Stimulated activated CD8-positive, alpha-beta memory T cell treated with anti-CD3 and anti-CD28 coated beads, Interleukin-2, amount 100 ng/mL, for 1 hour (primary cell): ENCODE measurements around the gene LRRC70.
"Not testable (repeated sequence)": the region's sequence is repeated elsewhere in the genome, so short reads cannot be mapped to it uniquely, and the experiment has no call there.

Experiments
- DNase-seq, 2 donors: peaks; one replicate each; pipeline ENCODE4 v3.0.0-alpha.2; 2020; ENCODE audit warnings: low read depth in 2 of 2

Gene LRRC70, protein sequence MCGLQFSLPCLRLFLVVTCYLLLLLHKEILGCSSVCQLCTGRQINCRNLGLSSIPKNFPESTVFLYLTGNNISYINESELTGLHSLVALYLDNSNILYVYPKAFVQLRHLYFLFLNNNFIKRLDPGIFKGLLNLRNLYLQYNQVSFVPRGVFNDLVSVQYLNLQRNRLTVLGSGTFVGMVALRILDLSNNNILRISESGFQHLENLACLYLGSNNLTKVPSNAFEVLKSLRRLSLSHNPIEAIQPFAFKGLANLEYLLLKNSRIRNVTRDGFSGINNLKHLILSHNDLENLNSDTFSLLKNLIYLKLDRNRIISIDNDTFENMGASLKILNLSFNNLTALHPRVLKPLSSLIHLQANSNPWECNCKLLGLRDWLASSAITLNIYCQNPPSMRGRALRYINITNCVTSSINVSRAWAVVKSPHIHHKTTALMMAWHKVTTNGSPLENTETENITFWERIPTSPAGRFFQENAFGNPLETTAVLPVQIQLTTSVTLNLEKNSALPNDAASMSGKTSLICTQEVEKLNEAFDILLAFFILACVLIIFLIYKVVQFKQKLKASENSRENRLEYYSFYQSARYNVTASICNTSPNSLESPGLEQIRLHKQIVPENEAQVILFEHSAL

DNA sequence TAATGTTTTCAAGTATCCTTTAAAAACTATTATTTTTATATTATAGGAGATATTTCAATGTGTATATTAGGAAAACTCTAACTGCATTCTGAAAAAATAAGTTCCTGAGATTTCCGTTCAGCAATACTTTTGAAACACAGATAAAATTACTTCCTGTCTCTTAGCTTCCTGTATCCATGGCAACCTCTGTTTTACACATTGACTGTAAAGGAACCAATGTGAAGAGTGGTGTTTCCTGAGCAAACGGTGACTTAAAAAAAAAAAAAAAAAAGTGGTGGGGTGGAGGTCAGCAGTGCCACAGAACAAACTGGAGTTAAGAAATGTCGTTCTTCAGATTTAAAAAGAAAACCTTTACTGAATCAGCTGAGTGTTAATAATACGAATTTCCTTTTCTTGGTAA lies at the start of gene LRRC70:
Gene LRRC70, plus strand, starts transcription at position 280 of the 400 bp plus-strand sequence. CDS start 620 bp downstream, outside the sequence.
- no peak for DNase-seq

DNA sequence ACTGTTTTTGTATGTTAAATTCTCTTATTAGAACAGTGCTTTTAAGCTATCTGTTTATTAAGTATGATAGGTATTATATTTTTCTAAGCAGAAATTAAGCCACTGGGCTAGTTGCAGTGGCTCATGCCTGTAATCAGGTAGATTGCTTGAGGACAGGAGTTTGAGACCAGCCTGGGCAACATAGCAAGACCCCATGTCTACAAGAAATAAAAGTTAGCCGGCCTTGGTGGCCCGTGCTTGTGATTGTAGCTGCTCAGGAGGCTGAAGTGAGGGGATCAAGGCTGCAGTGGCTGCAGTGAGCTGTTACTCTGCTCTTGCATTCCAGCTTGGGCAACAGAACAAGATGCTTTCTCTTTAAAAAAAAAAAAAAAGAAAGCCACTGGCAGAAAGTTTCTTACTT lies 45.0 kb upstream of the LRRC70 start:
- DNase-seq: no peak

DNA sequence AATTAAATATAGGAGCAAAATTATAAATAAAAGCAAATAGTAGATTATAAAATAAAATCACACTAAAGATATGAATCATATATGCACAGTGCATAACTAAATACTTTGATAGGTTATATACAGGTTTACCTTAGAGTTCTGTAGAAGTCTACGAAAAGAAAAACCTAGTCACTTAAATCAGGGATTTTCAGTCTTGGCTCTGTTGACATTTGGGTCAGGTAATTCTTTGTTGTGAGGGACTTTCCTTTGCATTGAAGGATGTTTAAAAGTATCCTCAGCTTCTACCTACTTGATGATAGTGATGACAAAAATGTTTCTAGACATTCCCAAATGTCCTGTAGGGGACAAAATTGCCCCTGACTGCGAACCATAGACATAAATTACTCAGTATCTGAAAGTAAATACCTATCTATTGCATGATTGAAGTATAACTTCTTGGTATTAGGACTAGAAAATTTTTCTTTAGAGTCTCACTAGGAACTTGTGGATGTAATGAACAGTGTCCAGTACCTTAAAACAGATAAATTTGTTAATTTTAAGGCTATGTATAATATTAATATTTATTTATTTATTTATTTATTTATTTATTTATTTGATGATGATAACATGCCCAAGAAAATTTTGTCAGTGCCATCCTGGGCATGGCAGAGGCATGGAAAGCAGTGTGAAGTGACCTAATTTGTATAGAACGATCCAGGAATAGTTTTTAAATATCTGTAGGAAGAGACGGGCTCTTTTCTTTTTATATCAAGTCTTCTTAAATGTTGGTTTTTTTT lies 44.0 kb upstream of the LRRC70 start:
- no peak for DNase-seq

DNA sequence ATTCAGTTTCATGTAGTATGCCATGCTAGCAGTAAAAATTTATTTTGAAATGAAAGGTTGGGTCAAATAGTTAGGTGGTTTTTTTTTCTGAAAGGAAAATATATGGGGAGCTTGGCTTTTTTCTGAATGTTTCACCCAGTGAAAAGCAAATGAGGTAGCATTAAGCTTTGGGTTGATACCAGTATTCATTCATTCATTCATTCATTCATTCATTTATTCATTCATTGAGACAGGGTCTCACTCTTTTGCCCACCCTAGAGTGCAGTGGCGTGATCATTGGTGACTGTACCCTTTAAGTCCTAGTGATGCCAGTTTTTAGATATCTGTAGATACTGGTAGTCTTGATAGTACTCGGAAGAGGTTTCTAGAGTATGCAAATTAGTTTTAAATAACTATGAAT lies 42.4 kb upstream of the LRRC70 start:
- DNase-seq: no peak

DNA sequence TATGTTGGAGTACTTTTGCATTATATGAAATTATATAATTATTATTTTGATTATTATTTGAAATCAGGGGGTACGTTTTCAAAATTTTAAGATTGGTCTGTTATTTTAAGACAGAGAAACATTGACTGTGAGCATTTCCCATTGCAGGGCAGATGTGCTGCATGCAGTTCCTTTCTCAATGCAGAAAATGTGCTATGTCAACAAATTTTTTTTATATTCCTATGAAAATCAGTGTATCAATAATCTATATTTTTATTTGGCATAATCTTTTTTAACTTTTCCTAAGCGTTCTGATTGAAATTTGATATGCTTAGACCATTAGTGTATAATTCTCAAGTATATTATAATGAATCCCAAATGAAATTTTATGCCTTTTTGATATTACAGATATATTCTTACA lies 41.8 kb upstream of the LRRC70 start:
- no peak for DNase-seq

DNA sequence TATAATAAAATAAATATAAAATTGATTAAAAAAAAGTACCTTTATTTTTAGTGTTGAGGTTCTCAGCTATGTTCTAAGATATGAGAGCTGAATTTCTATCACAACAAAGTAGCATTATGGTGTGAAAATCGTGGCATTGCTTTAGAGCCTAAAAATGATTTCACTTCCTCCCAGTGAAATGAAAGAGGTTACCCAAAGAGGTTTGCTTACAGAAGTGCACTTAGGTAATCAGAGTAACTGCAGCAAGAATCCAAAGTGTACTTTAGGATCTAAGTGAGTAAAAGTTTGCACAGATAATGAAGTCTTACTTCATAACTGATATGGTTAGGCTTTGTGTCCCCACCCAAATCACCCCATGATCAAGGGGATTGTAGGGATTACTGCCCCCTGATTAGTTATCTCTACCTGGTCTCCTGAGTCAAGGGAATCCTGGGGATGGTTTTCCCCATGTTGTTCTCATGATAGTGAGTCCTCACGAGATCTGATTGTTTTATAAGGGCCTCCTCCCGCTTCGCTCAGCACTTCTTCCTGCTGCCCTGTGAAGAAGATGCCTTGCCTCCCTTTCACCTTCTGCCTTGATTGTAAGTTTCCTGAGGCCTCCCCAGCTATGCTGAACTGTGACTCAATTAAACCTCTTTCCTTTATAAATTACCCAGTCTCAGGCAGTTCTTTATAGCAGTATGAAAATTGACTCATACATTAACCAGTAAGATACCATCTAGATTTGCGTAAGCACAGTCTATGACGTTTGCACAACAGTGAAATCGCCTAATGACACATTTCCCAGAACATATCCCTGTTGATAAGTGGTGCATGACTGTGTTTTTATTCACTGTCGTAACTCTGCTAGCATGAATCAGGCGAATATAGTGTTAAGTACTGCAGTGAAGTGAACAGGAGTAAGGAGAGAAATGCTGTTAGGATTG lies 40.3 kb upstream of the LRRC70 start:
- DNase-seq: no peak

DNA sequence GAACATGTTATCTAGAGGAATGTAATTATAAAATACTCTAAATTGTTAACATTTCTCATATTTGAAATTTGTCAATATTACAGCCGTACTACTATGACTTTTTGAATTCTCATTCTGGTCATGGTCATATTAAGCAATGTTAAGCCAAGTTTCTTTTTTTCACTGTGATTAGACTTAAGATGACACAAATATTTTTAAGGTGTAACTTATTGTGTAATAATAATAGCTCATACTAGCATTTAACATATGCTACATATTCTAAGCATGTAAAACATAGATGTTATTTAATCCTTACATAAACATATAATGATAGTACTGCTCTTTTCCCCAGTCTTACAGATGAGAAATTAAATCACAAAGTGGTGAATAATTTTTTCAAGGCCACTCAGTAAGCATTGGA lies 35.9 kb upstream of the LRRC70 start:
- DNase-seq: no peak

DNA sequence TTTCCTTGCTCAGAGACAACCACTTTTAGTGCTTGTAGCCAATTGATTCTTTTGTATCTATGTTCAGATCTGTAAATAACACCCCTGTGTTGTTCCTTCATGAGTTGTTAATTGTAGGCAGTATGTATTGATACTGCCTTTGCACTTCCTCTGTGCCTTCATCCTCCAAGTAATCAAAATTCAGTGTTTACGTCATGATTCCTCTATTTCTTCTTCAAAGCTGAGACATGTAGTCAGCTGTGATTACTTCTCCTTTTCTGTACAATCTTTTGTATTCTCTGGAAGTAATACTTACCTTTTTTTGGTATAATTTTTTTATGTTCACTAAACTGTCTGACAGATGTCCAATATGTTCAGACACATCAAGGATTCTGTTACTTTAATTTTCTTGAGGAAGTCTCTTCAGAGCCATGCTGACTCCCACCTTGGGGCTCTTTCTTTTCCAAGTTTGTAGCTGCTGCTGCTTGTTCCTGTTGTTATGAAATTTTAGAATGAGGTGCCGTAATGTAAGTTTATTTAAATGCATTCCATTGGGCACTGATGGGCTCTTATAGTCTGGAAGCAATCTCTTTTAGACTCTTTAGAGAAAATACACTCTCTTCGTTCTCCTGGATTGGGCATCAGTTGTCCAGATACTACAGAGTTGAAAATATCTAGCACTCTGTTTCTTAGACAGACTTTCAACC lies 30.5 kb upstream of the LRRC70 start:
- DNase-seq: no peak

DNA sequence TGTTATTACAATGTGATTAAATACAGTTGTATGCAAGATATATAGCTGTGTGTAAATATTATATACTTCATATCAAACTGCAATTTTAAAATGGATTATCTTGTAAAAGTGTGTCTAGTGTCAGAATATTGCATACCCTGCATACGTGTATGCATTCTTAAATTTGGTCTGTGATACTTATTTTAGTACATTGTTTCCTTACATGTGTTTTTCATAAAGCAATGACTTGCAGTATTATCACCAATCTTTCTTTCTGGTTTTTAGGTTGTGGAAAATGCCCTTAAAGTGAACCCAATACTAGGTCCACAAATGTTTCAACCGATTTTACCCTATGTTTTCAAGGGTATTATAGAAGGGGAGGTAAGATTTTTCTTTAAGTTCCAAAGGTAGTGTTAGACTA lies 28.5 kb upstream of the LRRC70 start:
- no peak for DNase-seq

DNA sequence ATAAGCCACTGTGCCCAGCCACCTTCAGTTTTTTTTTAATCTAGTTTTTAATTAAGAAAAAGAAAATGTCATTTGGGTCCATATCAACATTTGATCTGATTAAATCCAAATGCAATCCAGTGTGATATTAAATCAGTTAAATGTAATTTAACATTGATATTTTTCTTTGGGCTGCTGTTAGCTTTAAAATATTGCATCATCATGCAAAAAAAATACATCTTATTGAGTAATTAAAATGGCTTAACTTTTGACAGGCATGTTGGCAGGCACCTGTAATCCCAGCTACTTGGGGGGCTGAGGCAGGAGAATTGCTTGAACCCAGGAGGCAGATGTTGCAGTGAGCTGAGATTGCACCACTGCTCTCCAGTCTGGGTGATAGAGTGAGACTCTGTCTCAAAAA lies 22.7 kb upstream of the LRRC70 start:
- DNase-seq: no peak

DNA sequence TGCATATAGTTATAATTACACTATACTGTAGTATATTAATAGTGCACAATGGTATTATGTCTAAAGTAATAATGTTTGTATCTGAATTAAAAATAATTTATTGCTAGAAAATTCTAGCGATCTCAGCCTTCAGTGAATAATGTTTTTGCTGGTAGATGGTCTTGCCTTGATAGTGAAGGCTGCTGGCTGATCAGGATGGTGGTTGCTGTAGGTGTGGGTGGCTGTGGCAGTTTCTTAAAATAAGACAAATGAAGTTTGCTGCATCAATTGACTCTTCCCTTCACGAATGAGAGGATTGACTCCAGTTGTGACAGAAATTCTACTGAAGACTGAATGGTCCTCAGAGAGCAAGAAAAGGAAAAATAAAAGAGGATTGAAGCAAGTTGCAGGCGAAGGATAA lies 19.7 kb upstream of the LRRC70 start:
- no peak for DNase-seq

DNA sequence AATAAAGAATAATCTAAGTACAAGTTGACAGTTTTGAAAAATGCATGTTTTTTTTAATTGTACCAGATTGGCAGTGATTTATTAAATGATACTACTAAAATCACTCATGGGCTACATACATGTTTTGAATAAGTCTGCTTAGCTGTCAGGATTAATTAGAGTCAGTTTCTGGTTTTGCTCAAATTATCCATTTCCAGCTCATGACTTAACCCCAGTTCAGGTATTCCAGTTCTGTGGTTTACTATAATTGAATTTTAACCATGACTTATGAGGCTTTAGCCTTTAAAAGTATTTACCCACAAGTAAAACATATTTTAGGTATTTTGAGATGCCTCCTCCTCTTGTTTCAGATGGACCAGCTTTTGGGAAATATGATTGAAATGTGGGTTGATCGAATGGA lies 17.8 kb upstream of the LRRC70 start:
- no peak for DNase-seq

DNA sequence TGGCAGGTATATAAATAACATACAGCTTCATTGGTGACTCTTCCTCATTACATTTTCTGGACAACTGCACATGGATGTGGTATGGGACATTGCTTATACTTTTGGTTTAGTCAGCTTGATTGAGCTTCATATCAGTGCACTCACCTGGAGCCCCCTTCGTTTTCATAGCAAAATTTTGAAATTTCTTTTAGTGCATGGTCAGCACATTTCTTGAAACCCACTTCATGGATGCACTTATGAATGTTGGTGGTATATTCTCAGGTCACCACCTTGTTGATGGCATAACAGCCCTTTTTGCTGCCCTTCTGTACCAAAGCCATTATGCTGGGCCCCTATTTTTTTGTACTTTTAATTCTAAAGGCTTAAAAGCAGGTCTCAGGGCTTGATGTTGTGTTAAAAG lies 16.7 kb upstream of the LRRC70 start:
- DNase-seq: no peak

DNA sequence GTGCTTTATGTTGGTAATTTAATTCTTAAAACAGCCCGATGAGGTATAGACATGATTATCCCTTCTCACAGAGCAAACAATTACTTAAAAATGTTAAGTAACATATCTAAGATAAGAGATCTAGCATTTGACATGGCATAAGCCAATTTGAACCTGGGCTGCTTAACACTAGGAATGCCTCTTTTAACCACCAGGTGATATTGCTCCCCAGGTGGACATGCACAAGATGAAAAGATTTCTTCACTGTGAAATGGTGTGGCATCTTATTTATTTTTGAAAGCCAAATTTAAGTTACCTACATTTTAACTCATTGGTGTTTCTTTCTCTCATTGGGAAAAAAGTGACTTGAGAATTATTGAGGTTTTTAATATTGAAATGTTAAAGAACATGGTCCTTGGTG lies 15.8 kb upstream of the LRRC70 start:
- no peak for DNase-seq

DNA sequence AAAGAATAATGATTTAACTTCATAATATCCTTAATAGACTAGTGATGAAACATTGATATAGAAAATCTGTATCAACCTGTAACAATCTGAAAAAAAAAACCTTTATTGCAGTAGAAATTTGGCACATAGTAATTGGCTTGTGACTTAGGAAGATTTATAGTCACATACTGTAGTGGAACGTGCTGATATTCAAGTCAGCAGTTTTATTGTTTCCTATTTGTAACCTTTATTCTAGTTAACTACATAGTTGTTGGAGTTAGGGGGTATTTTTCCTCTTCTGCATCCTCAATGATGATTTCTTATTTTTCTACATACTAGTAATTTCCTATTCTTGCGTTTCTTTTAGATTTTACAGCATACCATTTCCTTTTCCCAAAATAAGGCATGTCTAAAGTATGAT lies 14.5 kb upstream of the LRRC70 start:
- no peak for DNase-seq

DNA sequence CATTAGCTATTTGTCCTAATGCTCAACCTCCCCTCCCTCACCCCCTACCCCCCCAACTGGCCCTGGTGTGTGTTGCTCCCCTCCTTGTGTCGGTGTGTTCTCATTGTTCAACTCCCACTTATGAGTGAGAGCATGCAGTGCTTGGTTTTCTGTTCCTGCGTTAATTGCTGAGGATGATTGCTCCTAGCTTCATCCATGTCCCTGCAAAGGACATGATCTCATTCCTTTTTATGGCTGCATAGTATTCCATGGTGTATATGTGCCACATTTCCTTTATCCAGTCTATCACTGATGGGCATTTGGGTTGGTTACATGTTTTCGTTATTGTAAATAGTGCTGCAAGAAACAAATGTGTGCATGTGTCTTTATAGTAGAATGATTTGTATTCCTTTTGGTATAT lies 12.9 kb upstream of the LRRC70 start:
- not testable (repeated sequence) for DNase-seq

DNA sequence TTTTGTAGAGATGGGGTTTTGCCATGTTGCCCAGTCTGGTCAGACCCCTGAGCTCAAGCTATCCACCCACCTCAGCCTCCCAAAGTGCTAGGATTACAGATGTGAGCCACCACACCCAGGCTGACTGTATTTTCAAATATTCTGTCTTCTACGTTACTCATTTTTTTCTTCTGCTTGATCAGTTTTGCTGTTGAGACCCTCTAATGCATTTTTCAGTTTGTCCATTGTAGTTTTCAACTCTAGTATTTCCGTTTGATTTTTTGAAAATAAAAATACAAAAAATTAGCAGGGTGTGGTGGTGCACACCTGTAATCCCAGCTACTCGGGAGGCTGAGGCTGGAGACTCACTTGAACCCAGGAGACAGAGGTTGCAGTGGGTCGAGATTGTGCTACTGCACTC lies 10.5 kb upstream of the LRRC70 start:
- no peak for DNase-seq

DNA sequence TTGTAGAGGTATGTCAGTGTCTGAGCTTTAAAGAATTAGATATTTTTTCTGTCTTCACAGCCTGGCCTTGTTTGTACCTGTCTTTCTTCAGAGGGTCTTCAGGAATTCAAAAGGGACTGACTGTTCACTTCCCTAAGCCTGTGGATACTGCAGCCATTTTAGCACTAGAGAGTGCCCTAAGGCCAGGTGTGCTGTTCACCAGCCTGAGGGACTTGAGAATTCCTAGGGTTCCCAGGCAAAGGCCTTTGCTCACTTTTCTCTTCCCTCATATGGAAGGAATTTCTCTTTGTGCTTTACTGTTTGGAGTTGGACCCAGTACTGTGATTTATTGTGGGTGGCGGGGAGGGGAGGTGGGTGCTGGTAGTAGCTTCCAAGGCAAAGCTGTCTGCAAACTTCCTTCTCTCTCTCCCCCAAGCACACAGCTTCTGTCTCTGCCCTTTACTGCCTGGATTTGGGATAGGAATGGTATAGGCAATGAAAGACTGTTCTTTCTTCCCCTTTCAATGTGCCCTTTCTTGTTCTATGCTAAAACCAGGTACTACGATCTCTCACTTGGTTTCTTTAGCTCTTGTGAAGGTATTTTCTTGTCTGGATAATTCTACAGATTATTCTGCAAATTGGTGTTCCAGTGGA lies 9.7 kb upstream of the LRRC70 start:
- no peak for DNase-seq

DNA sequence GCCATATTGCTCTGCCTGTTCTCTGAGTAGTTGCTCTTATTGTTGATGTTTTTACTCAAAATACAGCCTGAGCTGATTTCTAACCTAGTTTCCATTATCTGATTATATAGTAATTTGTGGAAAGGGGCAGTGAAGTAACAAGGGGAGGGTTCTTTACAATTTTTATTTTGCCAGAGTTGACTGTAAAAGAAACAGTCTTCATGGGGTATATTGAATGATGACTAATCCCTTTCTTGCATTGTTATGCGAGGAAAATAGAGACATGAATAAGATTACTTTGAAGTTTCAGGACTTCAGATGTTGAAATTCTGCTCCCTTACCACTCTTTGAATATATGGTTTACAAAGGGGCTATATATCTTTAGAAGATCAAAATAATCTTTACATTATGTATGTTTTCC lies 9.1 kb upstream of the LRRC70 start:
- DNase-seq: no peak

DNA sequence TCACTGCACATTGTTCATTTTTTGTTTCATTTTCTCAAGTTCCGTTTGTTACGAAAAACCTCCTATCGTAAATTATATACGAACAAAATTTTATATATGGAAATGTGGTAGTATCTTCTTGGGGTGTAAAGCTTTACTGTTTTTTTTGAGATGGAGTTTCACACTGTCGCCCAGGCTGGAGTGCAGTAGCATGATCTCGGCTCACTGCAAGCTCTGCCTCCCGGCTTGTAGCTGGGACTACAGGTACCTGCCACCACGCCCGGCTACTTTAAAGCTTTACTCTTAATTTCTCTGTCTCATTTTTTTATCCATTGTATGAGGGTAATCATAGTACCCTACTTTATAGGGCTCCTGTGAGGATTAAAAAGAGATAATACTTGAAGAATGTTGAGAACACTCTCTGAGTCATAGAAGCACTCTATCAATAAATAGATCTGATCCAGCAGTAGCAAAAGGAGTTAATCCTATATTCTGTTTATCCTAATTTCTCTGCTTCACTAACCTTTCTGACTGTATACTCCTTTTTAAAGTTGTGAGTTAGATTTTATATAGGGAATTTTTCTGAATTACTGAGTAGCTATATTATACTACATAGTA lies 5.6 kb upstream of the LRRC70 start:
- no peak for DNase-seq
